Left renal pelvis (tissue), 4 donors: Measurements from ENCODE around the gene PIMREG. TPM values are rescaled to one million over a fixed set of nuclear protein-coding genes. Genes with fewer than 3 reads are reported as not detected.

Source experiments
- DNase-seq, 4 donors: peaks; one replicate each; pipeline ENCODE4 v3.0.0-alpha.2; 2013; ENCODE audit warnings: low read depth in 4 of 4, low spot score in 3 of 4
- polyA plus RNA-seq, 4 donors: library from polyadenylated mRNA; unstranded; fragments of 120-200 nt; gene quantifications; one replicate each; pipeline ENCODE4 v1.2.1, GENCODE V29; 2013; ENCODE audit not compliant: insufficient read length in 4 of 4

PIMREG gene
- polyA plus RNA-seq, 4 donors = 12.0 to 24.1 (median 19.9) TPM

DNA sequence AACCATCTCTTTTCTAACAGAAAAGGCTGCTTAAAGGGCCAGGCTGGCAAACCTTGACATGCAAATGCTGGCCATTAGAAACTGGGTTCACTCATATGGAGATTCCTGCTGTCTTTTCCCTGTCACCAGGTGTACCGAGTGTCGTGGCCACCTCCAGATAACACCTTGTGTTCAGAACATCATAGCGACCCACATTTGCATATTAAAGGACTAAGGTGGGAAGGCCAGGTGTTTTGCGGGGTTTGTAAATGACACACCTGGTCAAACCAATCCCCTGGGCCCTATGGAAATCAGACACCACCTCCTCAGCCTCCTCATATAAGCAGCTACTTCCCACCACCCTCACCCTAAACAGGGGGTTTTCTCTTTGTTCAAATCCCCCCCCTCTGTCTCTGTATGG is 6.8 kb upstream of the PIMREG start:
- no peak for DNase-seq

DNA sequence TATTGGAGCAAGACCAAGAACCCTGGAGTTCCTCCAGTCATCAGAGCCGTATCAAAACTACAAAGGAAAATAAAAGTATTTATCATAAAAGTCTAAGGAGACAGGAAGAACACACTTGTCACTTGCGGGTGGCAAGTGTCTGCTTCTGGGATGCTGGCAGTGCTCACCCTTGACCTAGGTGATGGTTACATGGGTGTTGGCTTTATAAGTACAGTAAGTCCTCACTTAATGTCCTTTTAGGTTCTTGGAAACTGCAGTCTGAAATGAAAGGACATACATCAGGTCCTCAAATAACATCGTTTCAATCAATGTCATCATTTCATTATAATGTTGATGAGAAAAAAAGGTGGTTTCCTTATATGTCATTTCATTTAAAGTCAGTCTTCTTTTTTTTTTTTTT is 6.3 kb upstream of the PIMREG start:
- DNase-seq = no peak

DNA sequence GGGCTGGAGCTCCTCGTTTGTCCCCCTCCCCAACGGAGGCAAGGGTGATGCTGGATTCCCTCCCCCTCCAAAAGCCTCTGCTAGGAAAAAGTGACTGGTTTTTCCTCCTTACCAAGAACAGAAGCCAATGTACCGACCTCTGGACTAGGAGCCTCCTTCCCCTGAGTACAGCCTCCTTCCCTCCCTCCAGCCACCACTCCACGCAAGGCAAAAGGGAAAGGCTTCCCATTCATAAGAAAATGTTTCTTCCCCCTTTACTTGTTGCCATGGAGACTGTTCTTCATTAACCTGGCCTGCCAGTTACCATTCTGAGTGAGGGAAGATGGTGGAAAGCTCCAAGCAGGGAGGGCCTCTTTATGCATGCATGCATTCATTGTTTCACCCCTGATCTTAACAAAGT is 4.3 kb upstream of the PIMREG start:
- DNase-seq = peak in 1 of 4 donors; percentile 50

DNA sequence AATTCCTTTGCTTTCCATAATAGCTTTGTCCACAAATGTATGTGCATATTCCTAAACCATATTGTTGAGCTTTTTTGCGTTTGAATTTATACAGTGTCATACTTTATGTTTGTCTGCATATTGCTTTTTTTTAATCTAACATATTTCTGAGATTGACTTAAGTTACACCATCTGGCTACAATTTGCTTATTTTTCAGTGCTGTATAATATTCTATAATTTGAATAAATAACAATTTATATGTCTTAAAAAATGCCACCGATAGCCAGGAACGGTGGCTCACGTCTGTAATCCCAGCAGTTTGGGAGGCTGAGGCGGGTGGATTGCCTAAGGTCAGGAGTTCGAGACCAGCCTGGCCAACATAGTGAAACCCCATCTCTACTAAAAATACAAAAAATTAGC is 1.5 kb upstream of the PIMREG start:
- DNase-seq = no peak

DNA sequence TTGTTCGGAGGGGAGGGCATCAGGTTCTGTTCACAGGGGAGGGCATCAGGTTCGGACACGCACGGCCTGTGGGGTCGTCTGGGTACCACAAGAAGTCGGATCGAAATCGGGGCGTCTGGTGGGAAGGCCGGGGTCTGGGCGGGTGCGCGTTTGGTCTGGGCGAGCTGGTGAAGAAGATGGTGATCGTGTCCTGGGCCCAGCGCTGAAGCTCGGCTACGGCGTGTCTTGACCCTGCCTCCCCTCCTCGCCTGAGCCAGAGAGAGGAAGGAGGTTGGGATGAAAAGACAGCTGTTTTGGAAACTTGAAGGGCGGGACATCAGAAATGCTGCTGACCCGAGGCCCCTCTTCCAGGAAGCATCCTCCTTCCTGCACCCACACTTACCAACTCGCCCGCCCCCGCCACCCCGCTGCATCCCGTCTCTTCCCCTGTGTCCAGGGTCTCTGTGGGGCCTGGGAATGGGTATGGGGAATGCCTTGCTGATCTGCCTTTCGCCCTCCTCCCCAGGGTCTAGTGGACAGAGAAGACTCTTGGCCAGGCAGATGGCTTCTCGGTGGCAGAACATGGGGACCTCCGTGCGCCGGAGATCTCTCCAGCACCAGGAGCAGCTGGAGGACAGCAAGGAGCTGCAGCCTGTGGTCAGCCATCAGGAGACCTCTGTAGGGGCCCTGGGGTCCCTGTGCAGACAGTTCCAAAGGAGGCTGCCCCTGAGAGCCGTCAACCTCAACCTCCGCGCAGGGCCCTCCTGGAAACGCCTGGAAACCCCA is 498 bp downstream of the PIMREG start:
- no peak for DNase-seq

DNA sequence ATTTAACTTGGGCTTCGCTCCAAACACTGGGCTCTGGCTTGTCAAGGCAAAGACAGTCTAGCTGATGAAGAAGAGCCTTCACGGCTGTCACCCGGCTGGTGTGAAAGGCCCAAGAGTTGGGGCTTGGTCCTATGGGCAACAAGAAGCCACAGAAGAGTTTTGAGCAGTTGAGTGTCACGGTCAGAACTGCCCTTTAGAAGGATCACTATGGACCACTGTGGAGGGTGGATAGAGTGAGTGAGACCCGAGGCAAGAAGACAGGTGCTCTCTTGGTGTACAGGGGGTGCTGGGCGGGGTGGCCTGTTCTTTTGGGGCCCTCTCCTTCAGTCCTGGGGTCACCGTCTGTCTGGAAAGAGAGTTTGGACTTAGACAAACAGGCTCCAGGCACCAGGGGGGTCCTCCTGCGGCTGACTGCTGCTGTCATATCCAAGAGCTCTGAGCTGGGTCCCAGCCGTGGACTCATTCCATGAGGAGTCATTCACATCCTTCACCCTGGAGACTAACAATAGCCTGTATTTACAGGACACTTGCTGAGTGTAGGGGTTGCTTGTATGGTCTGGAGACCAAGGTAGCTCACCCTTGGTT is 2.4 kb downstream of the PIMREG start:
- DNase-seq = no peak

DNA sequence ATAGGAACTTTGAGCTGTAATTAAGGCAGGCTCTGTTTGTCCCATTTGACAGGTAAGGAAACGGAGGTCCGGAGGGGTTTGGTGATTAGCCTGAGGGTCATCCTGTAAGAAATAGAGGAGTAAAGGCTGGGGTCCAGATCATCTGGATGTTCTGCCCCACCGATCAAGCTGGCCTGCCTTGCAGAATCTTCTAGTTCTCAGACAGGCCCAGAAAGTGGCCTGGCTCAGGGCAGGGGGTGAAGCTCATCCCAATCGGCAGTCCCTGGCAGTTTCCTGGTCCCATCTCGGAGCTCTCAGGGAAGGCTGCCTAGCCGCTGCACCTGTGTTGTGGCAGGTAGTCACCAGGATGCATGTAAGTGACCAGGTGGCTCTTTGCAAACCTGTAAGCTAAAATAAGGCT is 4.2 kb downstream of the PIMREG start:
- no peak for DNase-seq

DNA sequence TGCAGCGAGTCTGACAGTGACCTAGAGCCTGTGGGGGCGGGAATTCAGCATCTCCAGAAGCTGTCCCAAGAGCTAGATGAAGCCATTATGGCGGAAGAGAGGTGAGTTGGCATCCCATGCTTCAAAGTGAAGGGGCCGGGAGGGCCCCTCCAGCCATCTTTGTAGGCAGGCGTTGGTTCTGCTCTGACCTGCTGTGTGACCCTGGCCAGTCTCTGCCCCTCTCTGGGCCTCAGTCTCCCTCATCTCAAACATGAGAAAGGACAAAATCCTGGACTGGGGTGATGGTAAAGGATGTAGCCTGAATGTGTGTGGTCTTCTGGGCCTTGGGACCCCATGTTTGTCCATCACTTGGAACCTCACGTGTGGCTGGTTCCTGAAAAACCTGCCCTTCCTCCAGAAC is 5.1 kb downstream of the PIMREG start:
- no peak for DNase-seq

DNA sequence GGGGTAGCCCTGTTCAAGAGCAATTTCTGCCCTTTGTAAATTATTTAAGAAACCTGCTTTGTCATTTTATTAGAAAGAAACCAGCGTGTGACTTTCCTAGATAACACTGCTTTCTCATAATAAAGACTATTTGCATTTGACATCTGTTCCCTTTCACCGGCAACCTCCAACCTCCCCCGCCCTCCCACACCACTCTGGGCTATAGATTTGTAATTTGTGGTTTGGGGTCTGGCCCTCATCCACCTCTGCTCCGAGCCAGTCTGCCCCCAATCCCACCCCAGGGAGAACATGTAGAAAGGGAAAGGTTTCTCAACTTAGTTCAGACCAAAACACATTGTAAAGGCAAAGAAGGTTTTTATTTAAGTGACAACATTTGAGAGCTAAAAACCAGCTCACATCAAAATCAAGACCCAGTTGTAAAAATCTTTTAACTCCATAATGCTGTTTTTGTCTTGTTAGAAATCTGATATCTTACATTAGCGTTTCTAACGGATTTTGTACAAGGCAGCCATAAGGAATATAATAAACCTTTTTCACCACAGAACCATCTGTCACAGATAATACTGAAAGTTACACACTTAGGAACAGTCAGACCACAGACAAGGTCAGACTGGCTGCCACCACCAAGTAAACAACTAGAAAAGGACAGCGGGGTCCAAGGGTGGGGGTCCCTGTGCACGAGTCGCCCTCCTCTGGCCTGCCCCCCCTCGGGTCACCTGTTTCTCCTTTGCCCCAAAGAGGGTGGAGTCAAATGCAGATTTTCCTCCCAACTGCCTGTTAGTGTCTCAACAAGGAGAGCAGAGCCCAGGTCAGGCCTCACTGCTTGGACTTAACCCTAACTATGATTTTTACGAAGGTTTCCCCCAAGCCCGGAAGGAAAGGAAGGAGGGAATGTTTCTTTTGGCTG is 6.9 kb downstream of the PIMREG start:
- no peak for DNase-seq

DNA sequence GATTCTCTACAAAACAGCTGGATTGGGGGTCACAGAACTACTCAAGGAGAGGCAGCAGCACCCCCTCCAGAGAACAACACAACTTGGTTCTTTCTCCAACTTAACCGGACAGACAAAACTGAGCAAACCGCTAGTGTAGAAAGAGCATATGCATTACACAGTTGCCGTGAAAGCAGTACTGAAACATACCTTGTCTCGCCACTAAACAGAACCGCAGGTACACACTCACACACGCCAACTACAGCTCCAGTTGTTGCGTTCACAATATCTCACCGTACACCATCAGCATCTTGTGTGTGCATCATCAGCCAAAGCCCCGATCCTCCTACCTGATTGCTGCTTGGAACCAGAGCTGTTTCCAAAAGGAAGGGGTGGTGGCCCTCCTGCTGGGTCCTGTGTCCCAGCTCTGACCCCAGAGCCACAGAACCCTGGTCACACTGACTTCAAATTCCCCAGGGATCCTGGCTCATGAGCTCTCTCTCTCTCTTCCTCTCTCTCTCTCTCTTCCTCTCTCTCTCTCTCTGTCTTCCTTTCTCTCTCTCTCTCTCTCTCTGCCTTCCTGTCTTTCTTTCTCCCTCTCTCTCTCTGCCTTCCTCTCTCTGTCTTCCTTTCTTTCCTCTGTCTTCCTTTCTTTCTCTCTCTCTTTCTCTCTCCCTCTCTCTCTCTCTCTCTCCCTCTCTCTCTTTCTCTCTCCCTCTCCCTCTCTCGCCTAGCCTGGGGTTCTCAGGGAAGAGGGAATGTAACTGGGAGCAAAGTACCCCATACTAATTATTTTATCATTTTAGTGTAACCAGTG is 8.4 kb downstream of the PIMREG start:
- DNase-seq = no peak

DNA sequence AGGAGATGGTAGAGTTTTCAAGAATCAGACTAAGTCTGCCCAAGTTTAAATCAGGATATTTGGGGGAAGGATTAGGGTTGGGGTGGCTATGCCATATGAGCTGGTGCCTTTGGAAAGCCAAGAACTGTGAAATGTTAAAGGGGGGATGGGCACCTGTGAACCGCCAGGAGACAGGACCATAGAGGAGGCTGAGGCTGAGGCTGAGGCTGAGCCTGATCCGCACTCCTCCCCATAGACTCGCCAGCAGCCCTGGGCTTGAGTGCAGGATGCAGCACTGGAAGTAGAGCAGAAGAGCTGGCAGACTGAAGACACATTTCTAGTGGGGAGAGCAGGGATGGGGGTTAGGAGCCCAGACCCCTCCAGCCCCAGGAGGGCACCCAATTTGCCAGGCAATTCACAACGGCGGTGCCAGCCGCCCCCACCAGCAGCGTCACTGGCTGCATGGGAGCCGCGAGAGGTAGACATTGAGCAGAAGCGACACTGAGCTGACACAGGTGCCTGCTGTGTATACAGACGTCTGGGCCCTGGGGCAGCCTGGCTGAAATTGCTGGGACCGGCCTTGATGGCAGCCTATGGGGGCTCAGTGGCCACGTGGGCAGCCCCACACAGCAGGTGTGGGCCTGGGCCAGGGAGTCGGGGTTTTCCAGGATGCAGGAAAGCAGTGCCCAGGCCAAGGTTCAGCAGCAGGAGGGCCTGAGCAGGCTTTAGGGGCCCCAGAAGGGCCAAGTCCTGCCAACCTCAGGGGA is 9.2 kb downstream of the PIMREG start:
- DNase-seq = no peak

DNA sequence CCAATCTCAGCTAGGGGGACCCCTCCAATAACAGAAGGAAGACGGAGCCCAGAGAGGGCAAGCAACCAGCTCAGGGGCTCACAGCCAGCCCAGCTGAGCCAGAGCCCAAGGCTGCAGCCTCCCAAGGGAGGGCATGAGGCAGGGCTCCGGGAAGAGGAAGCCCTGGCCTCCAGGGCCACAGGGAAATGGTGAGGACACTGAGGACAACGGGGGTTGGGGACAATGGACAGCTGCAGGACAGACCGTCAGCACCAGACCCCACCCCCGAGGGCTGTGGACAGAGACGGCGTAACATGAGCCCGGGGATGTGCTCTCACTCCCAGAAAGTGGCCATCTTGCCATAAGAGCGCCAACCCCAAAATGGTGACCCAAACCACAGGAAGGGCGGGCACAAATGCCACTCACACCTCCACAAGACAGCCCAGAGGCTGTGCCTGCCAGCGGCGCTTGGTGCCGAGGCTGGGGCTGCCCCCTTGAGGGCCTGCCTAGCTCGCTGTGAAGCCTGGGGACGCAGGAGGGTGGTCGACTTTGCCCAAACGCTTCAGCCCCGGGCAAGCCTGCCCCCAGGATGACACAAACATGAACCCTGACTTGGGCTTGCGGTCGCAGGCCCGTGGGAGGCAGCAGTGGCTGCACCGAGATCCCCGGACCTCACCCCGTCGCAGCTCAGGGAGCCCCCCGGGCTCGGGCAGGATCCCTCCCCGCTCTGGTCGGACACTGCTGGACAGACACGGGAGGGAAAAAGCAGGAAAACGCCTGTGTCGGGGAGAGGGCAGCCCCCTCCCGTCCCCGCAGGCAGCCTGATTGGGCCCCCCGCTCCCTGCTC is 10.5 kb downstream of the PIMREG start:
- DNase-seq = no peak

DNA sequence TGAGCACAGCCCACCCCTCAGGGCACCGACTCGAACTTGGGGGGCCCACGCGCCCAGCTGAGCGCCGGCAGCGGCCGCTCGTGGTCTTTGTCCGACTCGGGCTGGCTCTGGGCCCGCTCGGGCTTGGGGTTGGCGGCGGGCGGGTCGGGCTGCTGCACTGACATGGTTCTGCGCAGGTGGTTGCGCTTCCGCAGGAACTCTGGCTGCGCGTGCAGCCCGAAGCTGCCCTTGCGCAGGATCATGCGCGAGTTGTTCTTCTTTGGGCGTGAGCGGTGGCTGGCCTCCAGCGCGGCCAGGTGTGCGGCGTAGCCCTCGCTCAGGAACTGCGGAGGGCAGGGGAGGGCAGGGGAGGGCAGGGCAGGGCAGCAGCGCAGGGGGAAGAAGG is 11.1 kb downstream of the PIMREG start:
- DNase-seq = no peak

DNA sequence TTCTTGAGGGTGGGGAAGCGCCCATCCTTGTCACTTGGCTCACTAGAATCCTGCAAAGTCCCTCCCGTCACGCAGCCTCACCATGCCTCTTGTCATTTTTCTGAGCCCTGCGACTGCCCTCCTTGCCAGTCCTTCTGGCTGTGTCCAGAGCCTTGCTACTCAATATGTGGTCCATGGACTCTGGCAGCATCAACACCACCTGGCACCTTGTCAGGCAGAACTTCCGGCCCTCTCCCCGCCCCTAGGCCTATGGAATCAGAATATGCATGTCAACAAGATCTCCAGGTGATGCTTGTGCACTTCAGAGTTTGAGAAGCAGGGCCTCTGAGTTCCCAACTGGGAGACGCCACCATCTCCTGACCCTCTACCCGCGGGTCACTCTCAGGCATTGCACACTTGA is 12.1 kb downstream of the PIMREG start:
- no peak for DNase-seq

DNA sequence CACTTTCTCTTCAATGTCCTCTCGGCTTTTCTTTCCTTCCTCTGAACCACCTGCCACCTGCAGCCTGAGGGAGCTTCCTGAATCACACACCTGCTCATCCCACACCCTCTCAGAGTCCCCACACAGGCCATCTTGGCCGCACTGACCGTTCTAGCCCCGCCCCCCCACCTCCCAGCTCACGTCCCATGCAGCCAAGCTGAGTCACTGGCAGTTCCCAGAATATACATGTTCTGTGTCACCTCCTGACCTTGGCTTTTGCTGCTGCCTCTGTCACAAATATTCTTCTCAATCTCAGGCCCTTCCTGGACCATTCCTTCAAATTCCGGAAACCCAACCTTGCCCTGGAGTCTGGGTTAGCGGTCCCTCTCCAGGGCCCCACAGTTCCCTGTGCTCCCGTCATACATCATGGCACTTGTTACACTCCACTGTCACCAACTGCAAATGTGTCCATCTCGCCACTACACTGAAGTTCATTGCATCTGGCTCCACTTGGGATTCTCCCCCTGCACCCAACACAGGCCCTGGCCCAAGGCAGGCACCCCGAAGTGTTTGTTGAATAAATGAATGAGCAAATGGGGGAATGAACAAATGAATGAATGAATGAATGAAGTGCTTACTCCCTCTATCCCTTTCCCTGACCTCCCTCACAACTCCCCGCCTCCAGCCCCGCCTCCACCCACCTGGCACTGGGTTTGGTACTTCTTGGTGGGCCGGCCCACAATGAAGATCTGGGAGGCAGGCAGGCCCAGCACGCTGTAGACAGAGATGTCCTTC is 12.8 kb downstream of the PIMREG start:
- DNase-seq = no peak

DNA sequence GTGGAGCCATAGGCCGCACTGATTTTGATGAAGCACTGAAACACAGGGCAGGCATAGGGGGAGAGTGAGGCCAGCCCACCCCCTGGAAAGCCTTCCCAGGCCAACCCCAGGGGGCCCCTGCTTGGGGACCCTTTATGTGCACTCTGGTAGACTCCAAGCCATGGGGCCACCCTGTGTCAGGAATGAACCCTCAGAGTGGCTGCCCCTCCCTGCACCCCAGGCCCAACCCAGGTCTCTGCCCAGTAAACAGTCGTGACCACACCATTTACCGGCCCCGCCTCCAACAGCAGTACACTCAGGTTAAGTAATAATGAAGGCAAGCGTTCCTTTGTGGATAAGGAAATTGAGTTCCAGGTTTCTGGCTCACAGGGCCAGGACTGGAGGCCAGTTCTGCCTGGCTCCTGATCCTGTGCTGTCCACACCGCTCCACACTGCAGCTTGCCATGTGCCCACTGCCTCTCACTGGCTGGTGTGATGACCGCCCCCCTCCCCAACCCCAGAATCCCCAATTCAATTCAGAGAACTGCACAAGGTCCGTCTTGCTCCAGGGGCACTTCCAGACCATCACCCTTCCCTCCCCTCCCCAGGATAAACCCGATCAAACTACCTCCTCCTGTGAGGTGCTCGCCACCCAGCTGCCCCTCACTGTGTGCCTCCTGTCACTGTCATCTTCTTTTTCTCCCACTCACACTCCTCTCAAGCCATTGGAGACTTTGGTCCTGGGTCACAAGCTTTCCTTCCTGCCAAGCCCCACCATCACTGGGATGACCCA is 13.6 kb downstream of the PIMREG start:
- DNase-seq = no peak

DNA sequence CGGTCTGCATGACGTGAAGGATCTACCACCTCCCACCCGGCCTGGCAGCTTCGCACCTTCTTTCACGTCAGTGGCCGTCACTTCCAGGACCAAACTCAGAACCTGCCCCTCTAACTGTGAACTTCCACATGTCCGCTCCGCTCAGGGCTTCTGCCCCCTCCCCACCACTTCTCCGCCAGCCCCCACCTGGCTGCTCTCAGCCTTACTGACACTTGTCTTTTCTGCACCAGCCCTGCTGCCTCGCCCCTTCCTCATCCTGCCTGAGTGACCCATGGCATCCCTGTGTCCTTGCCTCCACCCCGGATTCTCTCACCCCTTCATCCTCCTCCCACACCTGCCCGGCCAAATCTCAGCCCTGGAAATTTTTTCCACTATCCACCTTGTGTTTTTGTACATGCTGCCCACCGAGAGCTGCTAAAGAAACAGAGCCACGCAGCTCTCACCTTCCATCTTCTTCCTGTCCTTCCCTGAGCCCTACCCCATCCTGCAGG is 14.2 kb downstream of the PIMREG start:
- DNase-seq = no peak
